ENCODE results near the gene GLIPR2.

GRCh38 chr9:36164372-36164771 is 27.8 kb downstream of the GLIPR2 start:
- no peak for TF ChIP-seq CTCF (conservative IDR thresholded peaks at IDR 0.05; ENCODE audit: low read depth in 2 of 2)
- no peak for TF ChIP-seq POLR2AphosphoS5 (IDR thresholded peaks at IDR 0.05; ENCODE audit: low read depth)
- TF ChIP-seq EZH2 (IDR thresholded peaks at IDR 0.05; ENCODE audit: low read depth, unreplicated experiment) = no peak
- TF ChIP-seq EZH2phosphoT487 (IDR thresholded peaks at IDR 0.05; ENCODE audit: unreplicated experiment) = no peak
- TF ChIP-seq CREB1 (CRISPR knock-in tag; IDR thresholded peaks at IDR 0.05; ENCODE audit: low read depth) = no peak
- no peak for TF ChIP-seq STAT1 (IDR thresholded peaks at IDR 0.05; ENCODE audit: unreplicated experiment)
- no peak for TF ChIP-seq ZNF114 (CRISPR knock-in tag; IDR thresholded peaks at IDR 0.05)

Measured in GM23338 (cell line).